GM23338 (cell line): ENCODE data around the gene LOXL4. TPM values are rescaled to one million over a fixed set of nuclear protein-coding genes. Genes with fewer than 3 reads are reported as not detected.

Experiments
- ATAC-seq: fragments of 200-7000 bp; cut with Tn5 transposase; 3 replicates; pipeline ENCODE4 v1.9.1; 2020
- DNase-seq: peaks from one replicate; pipeline ENCODE4 v3.0.0-alpha.2; 2015; ENCODE audit warnings: low spot score
- H2AFZ ChIP-seq: fragments of 200-600 bp; sonication (generic); 2 replicates; pipeline ENCODE4 v1.8.0; 2016; ENCODE audit warnings: antibody characterized with exemption, mild to moderate bottlenecking, moderate library complexity
- H3F3A ChIP-seq: fragments of 200-600 bp; sonication (generic); replicated peaks from 2 replicates; pipeline ENCODE4 v1.8.0; 2017; ENCODE audit warnings: antibody characterized with exemption, mixed run types, low read depth
- H3K27ac ChIP-seq: fragments of 200-600 bp; sonication (generic); 2 replicates; pipeline ENCODE4 v1.6.1; 2016; ENCODE audit warnings: low read depth
- H3K27me3 ChIP-seq: fragments of 200-600 bp; sonication (generic); 2 replicates; pipeline ENCODE4 v1.8.0; 2016; ENCODE audit warnings: mild to moderate bottlenecking, mixed run types, moderate library complexity; ENCODE audit not compliant: insufficient read depth
- H3K36me3 ChIP-seq: fragments of 200-600 bp; sonication (generic); 2 replicates; pipeline ENCODE4 v1.8.0; 2016; ENCODE audit warnings: mild to moderate bottlenecking; ENCODE audit not compliant: insufficient read depth
- H3K4me1 ChIP-seq: fragments of 200-600 bp; sonication (generic); 2 replicates; pipeline ENCODE4 v1.8.0; 2016; ENCODE audit warnings: mild to moderate bottlenecking, moderate library complexity; ENCODE audit not compliant: insufficient read depth
- H3K4me2 ChIP-seq: fragments of 200-600 bp; sonication (generic); 2 replicates; pipeline ENCODE4 v1.7.1; 2017; ENCODE audit warnings: mixed run types
- H3K4me3 ChIP-seq: fragments of 200-600 bp; sonication (generic); 2 replicates; pipeline ENCODE4 v1.6.1; 2016; ENCODE audit warnings: mixed run types
- H3K79me2 ChIP-seq: fragments of 200-600 bp; sonication (generic); replicated peaks from 2 replicates; pipeline ENCODE4 v1.8.0; 2017; ENCODE audit warnings: mild to moderate bottlenecking; ENCODE audit not compliant: insufficient read depth
- H3K9me2 ChIP-seq: fragments of 200-600 bp; sonication (generic); 2 replicates; pipeline ENCODE4 v1.8.0; 2017; ENCODE audit not compliant: insufficient read depth
- H4K20me1 ChIP-seq: fragments of 200-600 bp; sonication (generic); replicated peaks from 2 replicates; pipeline ENCODE4 v1.8.0; 2017; ENCODE audit warnings: mild to moderate bottlenecking; ENCODE audit not compliant: insufficient read depth
- H3K27ac Mint-ChIP-seq: 2 replicates; pipeline ENCODE4 v1.8.0; 2020; ENCODE audit warnings: inconsistent platforms, mild to moderate bottlenecking, moderate library complexity, mixed read lengths
- H3K27me3 Mint-ChIP-seq: 3 replicates; pipeline ENCODE4 v1.8.0; 2022; ENCODE audit warnings: low read depth, mild to moderate bottlenecking, moderate library complexity, mixed read lengths, inconsistent platforms; ENCODE audit not compliant: insufficient read depth, poor library complexity
- H3K36me3 Mint-ChIP-seq: 3 replicates; pipeline ENCODE4 v1.8.0; 2021; ENCODE audit warnings: low read depth, mild to moderate bottlenecking, inconsistent platforms, moderate library complexity, mixed read lengths
- H3K4me1 Mint-ChIP-seq: 3 replicates; pipeline ENCODE4 v1.8.0; 2020; ENCODE audit warnings: mild to moderate bottlenecking, inconsistent platforms, mixed read lengths
- H3K4me3 Mint-ChIP-seq: 3 replicates; pipeline ENCODE4 v1.8.0; 2021; ENCODE audit warnings: moderate library complexity, mild to moderate bottlenecking, inconsistent platforms, mixed read lengths
- H3K9me3 Mint-ChIP-seq: 3 replicates; pipeline ENCODE4 v1.8.0; 2020; ENCODE audit warnings: moderate library complexity, mild to moderate bottlenecking, inconsistent platforms, mixed read lengths
- CREB1 ChIP-seq: fragments of 250-450 bp; sonication (Bioruptor Pico); IDR thresholded peaks from 2 replicates; pipeline ENCODE4 v1.5.0; 2020; ENCODE audit warnings: low read depth, mild to moderate bottlenecking, moderate library complexity
- CTCF ChIP-seq, 2 experiments: fragments of 200-600 bp in 1 of 2; sonication (generic) in 1 of 2; conservative IDR thresholded peaks; 2 replicates each; pipeline versions ENCODE4 v1.5.1 to v1.6.1; 2016 to 2017; ENCODE audit warnings: antibody characterized with exemption in 2 of 2, low read depth in 2 of 2, mild to moderate bottlenecking in 2 of 2, moderate library complexity in 1 of 2
- ETS1 ChIP-seq: IDR thresholded peaks from 2 replicates; pipeline ENCODE4 v1.6.1; 2016; ENCODE audit warnings: antibody characterized with exemption
- EZH2 ChIP-seq: fragments of 200-600 bp; sonication (generic); IDR thresholded peaks from one replicate; pipeline ENCODE4 v1.8.0; 2017; ENCODE audit warnings: antibody characterized with exemption, mild to moderate bottlenecking, low read depth; ENCODE audit not compliant: unreplicated experiment
- NANOG ChIP-seq: IDR thresholded peaks from 2 replicates; pipeline ENCODE4 v1.6.1; 2016; ENCODE audit warnings: antibody characterized with exemption, borderline replicate concordance
- POLR2AphosphoS5 ChIP-seq: IDR thresholded peaks from 2 replicates; pipeline ENCODE4 v1.6.1; 2016; ENCODE audit warnings: antibody characterized with exemption, low read depth
- REST ChIP-seq: IDR thresholded peaks from one replicate; pipeline ENCODE4 v1.6.1; 2018; ENCODE audit warnings: antibody characterized with exemption; ENCODE audit not compliant: unreplicated experiment
- ZNF114 ChIP-seq: fragments of 250-450 bp; sonication (Bioruptor Pico); IDR thresholded peaks from 2 replicates; pipeline ENCODE4 v1.5.0; 2020; ENCODE audit warnings: mild to moderate bottlenecking, moderate library complexity
- ZNF331 ChIP-seq: fragments of 250-450 bp; sonication (Bioruptor Pico); IDR thresholded peaks from 2 replicates; pipeline ENCODE4 v1.5.0; 2020; ENCODE audit warnings: low read depth, mild to moderate bottlenecking, moderate library complexity
- ZNF462 ChIP-seq: fragments of 250-450 bp; sonication (Bioruptor Pico); IDR thresholded peaks from 2 replicates; pipeline ENCODE4 v1.5.0; 2020; ENCODE audit warnings: mild to moderate bottlenecking, moderate library complexity
- polyA plus RNA-seq: library from polyadenylated mRNA; unstranded; fragments of >200 nt; fragmentation: Nextera tagmentation; extraction: Ambion mirVana; gene quantifications from 2 replicates; pipeline ENCODE4 v1.2.1, GENCODE V29; 2016
- total RNA-seq: library from RNA; depleted of rRNA; stranded (reverse); fragments of >200 nt; shearing (Covaris generic); gene quantifications from 2 replicates; pipeline ENCODE4 v1.2.3, GENCODE V29; 2014

The LOXL4 gene
- total and polyA plus RNA-seq, 2 experiments from 2014 or later = 0.21 to 0.38 TPM

- no peak for TF ChIP-seq ZNF462 (CRISPR knock-in tag)
- TF ChIP-seq POLR2AphosphoS5 = no peak
- TF ChIP-seq CTCF (conservative IDR thresholded peaks at IDR 0.05; ENCODE audit: low read depth in 2 of 2) = no peak
- TF ChIP-seq EZH2 = no peak
- no peak for TF ChIP-seq NANOG
- no peak for TF ChIP-seq ZNF114 (CRISPR knock-in tag)
These were observed 16.6 kb downstream of the LOXL4 start (continued) for GRCh38 chr10:98251399-98251798.

- Histone ChIP-seq H3K36me3 (peaks cover 4% of the 10 kb centered on the region; the same call in 1 of the 2 replicates), H4K20me1 (no peaks in the 10 kb centered on the region; the same call in 1 of the 2 replicates), H2AFZ (no peak overlapping the region), H3K9me2 (no peaks in the 10 kb centered on the region), H3K4me3 (no peak overlapping the region), H3K79me2 (no peaks in the 10 kb centered on the region), H3K4me2 (no peak overlapping the region), H3F3A (no peaks in the 10 kb centered on the region), H3K27me3 (no peaks in the 10 kb centered on the region), H3K4me1 (no peaks in the 10 kb centered on the region), H3K27ac (no peak overlapping the region)
- DNase-seq (no peak), ATAC-seq (no peak)
- Mint-ChIP-seq H3K27me3 (peaks cover 3% of the 10 kb centered on the region), H3K36me3 (peaks cover 8% of the 10 kb centered on the region), H3K27ac (0 out of 2 replicates have a peak overlapping the region, but pooled peaks have one; percentile 43), H3K9me3 (no peaks in the 10 kb centered on the region), H3K4me1 (peaks cover 16% of the 10 kb centered on the region), H3K4me3 (no peak overlapping the region)
- TF ChIP-seq POLR2AphosphoS5 (no peak), ETS1 (no peak), EZH2 (no peak), NANOG (no peak), CREB1 (no peak), REST (no peak), ZNF331 (CRISPR knock-in tag) (no peak)
These were observed 18.9 kb downstream of the LOXL4 start for GRCh38 chr10:98249134-98249533.
